GOT3 (cell line): ENCODE measurements around the gene C3orf49.

Experiments used
- DNase-seq: peaks from one replicate; lab custom pipeline; 2025; ENCODE audit warnings: mixed read lengths; lab: John Stamatoyannopoulos, UW

Gene C3orf49

DNA sequence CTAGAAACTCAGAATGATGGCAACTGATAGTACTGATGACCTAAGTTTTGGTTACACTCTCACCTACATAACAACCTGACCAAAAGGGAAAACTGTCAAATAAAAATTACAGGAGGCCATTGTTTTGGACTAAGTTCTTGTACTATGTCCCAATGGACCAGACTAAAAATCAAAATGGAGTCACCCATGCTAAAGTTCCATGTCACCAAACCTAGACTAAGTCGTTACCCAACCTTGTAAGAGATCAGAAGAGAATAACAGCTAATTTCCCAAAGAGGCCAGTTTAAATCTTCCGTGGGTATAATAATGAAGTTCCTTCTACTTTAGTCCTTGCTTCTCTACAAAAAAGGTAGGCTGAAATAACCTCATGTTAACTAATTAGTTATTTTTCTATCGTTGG lies 32.2 kb downstream of the C3orf49 start:
- DNase-seq = no peak

GRCh38 chr3:63853106-63853505 lies 34.0 kb downstream of the C3orf49 start:
- DNase-seq = no peak

GRCh38 chr3:63855333-63855940 lies 36.3 kb downstream of the C3orf49 start:
- no peak for DNase-seq

- DNase-seq = no peak
Observed at GRCh38 chr3:63857311-63857710, 38.2 kb downstream of the C3orf49 start.

DNA sequence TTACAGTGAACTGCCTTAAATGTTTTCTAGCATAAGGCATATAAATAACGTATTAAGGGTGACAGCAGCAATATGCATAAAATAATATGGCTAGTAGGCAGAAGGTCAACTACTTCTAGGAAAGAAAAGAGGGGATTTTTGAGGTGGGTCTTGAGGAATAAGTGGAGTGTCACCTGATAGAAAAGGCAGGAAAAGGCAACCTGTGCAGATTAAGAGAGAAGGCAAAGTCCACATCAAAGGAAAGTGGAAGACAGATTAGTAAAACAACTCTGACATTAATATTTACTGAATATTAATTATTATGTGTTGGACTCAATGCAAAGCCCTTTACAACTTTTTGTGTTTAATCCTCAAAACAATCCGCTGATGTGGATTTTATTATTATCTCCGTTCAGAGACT lies 41.7 kb downstream of the C3orf49 start:
- no peak for DNase-seq

GRCh38 chr3:63861306-63861705 lies 42.2 kb downstream of the C3orf49 start:
- no peak for DNase-seq

- DNase-seq = no peak
Observed at GRCh38 chr3:63862804-63863149, 43.7 kb downstream of the C3orf49 start.

- DNase-seq = no peak
Observed at GRCh38 chr3:63863150-63864007, 44.3 kb downstream of the C3orf49 start, which contains the start of the genes ATXN7 and THOC7. TSS of gene ATXN7 (plus strand) at chr3:63863867. CDS start at chr3:63912599, 48,732 bp downstream. TSS of gene THOC7 (minus strand) at chr3:63863805. CDS start at chr3:63863790, 15 bp downstream.

- no peak for DNase-seq
Observed at GRCh38 chr3:63864008-63864964, 45.2 kb downstream of the C3orf49 start.

DNA sequence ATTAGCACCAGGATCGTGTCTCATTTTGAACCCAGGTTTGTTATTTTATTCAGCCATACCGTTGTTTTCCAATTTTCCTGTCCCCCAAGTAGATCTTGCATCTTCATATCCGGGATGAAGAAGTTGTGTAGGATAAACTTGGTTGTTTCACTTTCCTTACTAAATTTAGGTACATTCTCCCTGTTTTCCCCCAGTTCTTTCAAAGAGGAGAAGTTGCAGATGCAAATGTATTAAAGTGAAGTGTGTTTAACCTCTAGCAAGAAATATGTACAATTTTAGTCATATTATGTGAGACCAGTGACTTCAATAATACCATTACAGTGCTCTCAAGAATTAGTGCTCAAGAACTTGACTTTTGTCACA lies 45.8 kb downstream of the C3orf49 start:
- no peak for DNase-seq

DNA sequence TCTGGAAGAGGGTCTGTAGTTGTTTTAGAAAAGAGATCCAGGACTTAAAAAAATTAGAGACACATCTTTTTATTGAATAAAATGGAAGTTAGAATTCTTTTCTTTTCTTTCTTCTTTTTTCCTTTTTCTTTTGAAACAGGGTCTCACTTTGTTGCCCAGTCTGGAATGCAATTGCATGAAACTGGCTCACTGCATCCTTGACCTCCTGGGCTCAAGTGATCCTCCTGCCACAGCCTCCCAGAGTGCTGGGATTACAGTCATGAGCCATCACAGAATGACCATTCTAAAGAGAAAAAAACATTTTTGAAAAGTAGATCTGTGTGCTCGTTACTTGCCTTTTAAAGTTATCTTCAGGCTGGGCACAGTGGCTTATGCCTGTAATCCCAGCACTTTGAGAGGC lies 48.1 kb downstream of the C3orf49 start:
- no peak for DNase-seq

- DNase-seq = no peak
Observed at GRCh38 chr3:63869940-63870614, 51.0 kb downstream of the C3orf49 start.

DNA sequence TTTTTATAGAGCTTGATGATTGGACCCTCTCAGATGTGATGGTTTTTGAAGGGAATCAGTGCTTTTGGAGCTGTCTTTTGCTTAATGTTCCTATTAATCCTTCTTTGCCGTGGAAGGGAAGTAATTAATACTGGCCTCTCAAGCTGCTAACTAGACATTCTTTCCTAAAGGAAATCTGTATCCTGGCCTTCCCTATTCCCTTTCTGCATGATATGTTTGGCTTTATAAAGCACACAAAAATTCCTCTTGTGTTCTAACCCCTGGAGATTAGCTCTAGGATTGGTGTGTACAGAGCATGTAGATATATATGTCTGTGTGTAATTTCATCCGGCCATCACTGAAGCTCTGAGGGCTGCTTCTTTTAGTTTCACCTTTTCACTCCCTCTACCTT lies 51.5 kb downstream of the C3orf49 start:
- DNase-seq = no peak

DNA sequence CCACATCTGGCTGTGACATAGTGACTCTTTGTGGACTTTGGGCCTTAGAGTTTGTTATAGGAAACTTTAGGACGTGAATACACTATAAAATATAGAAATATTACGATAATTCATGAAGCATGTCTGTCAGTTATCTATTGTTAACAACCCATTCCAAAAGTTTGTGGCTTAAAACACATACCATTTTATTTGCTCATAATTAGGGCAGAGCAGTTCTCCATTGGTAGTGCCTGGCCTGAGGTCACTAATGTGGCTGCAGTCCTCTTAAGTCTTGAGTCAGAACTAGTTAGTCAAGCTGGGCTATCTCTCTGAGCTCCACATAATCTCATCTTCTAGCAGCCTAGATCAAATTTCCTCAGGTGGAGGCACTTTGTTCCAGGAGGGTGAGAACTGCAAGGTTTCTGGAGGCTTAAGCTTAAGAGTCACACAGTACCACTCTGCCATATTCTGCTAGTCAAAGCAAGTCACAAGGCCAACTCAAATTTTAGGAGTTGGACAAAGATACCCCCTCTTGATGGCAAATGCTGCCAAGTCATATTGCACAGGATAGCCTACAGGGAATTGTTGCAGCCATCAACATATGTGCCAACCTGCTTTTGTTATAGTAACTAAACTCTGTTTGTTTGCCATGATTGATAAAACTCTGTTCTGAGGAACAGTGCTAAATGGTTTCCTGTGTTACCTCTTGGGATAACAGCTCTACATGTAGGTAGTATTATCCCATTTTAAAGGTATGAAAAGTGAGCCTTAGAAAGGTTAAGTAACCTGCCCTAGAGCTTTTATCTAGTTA lies 53.2 kb downstream of the C3orf49 start:
- no peak for DNase-seq

DNA sequence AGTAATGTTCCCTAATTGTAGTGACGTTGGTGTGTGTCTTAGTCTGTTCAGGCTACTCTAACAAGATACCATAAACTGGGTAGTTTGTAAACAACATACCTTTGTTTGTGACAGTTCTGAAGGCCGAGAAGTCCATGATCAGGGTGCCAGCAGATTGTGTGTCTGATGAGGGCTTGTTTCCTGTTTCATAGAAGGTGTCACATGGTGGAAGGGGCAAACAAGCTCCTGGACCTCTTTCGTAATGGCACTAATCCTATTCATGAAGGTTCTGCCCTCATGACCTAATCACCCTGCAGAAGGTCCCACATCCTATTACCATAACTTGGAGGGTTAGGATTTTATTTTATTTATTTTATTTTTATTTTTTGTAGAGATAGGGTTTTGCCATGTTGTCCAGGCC lies 55.7 kb downstream of the C3orf49 start:
- no peak for DNase-seq

DNA sequence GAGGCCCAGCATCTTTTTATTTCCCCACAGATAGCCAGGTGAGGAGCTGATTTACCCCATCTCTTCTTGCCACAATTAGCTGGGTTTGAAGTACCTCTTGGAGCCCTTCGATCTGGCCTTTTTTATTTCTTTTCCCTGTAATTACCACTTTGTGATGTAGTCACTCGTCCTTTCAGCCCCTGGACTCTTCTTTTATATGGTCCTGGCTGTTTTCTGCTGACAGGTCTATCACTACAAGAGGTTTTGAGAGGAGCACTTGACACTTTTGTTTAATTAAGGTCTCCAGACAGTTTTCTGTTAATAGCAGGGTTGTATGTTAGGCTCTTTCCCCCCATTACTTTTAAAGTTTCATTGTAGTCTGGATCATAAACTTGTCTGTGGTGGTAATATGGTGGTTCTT lies 56.4 kb downstream of the C3orf49 start:
- no peak for DNase-seq

GRCh38 chr3:63876260-63876659 lies 57.2 kb downstream of the C3orf49 start:
- no peak for DNase-seq

GRCh38 chr3:63877737-63878393 lies 58.8 kb downstream of the C3orf49 start:
- no peak for DNase-seq

- no peak for DNase-seq
Observed at GRCh38 chr3:63878394-63879060, 59.4 kb downstream of the C3orf49 start.

- DNase-seq = no peak
Observed at GRCh38 chr3:63880653-63881052, 61.6 kb downstream of the C3orf49 start.
